DND-41 (cell line): Measurements from ENCODE around the gene MEIOC.
A peak's percentile ranks its signal among the peaks of the same experiment; 100 is the strongest.
"Not testable (repeated sequence)": the region's sequence is repeated elsewhere in the genome, so short reads cannot be mapped to it uniquely, and the experiment has no call there.

Experiments used
- ATAC-seq: fragments of 200-7000 bp; cut with Tn5 transposase; 3 replicates; pipeline ENCODE4 v1.9.1; 2021; ENCODE audit warnings: low read depth; ENCODE audit not compliant: insufficient read depth
- DNase-seq: peaks from one replicate; pipeline ENCODE4 v3.0.0-alpha.2; 2020
- H2AFZ ChIP-seq: 2 replicates; pipeline ENCODE4 v1.6.0; 2012; ENCODE audit warnings: low read depth, low read length
- H3K27ac ChIP-seq: 2 replicates; pipeline ENCODE4 v1.5.1; 2012; ENCODE audit warnings: low read length, inconsistent platforms
- H3K27me3 ChIP-seq: fragments of 200-600 bp; sonication (generic); 2 replicates; pipeline ENCODE4 v1.6.0; 2012; ENCODE audit warnings: low read length, mild to moderate bottlenecking, inconsistent platforms; ENCODE audit not compliant: insufficient read depth, poor library complexity
- H3K36me3 ChIP-seq: 2 replicates; pipeline ENCODE4 v1.5.1; 2012; ENCODE audit warnings: low read length, inconsistent platforms; ENCODE audit not compliant: insufficient read depth
- H3K4me1 ChIP-seq: 2 replicates; pipeline ENCODE4 v1.5.1; 2012; ENCODE audit warnings: mild to moderate bottlenecking, low read length; ENCODE audit not compliant: insufficient read depth
- H3K4me2 ChIP-seq: 2 replicates; pipeline ENCODE4 v1.6.0; 2012; ENCODE audit warnings: mild to moderate bottlenecking, moderate library complexity, low read length, inconsistent platforms; ENCODE audit not compliant: insufficient read depth
- H3K4me3 ChIP-seq, 2 experiments: fragments of 200-600 bp in 1 of 2; shearing (Covaris generic) in 1 of 2; 2 replicates each; pipeline ENCODE4 v1.5.1; 2012 to 2016; ENCODE audit warnings: inconsistent platforms in 2 of 2, low read length in 2 of 2, mild to moderate bottlenecking in 2 of 2, low read depth in 1 of 2, moderate library complexity in 1 of 2
- H3K79me2 ChIP-seq: 2 replicates; pipeline ENCODE4 v1.6.0; 2012; ENCODE audit warnings: low read length, inconsistent platforms; ENCODE audit not compliant: insufficient read depth
- H3K9ac ChIP-seq: 2 replicates; pipeline ENCODE4 v1.6.0; 2012; ENCODE audit warnings: low read depth, mild to moderate bottlenecking, inconsistent platforms, low read length, moderate library complexity
- H3K9me3 ChIP-seq: 2 replicates; pipeline ENCODE4 v1.5.1; 2012; ENCODE audit warnings: low read length, moderate library complexity, mild to moderate bottlenecking, inconsistent platforms; ENCODE audit not compliant: insufficient read depth, severe bottlenecking
- H4K20me1 ChIP-seq: 2 replicates; pipeline ENCODE4 v1.6.0; 2012; ENCODE audit warnings: low read length; ENCODE audit not compliant: insufficient read depth
- EZH2 ChIP-seq: IDR thresholded peaks from 3 replicates; pipeline ENCODE4 v1.6.1; 2012; ENCODE audit warnings: borderline replicate concordance, low read depth, mild to moderate bottlenecking, moderate library complexity, low read length, inconsistent platforms; ENCODE audit not compliant: severe bottlenecking
- TF ChIP-seq, protein P1 (sequence below): IDR thresholded peaks from 2 replicates; pipeline ENCODE4 v1.5.1; 2012; ENCODE audit warnings: borderline replicate concordance, low read length, moderate library complexity, mild to moderate bottlenecking; ENCODE audit not compliant: poor library complexity, severe bottlenecking; ENCODE audit errors: extremely low read depth

MEIOC gene

DNA sequence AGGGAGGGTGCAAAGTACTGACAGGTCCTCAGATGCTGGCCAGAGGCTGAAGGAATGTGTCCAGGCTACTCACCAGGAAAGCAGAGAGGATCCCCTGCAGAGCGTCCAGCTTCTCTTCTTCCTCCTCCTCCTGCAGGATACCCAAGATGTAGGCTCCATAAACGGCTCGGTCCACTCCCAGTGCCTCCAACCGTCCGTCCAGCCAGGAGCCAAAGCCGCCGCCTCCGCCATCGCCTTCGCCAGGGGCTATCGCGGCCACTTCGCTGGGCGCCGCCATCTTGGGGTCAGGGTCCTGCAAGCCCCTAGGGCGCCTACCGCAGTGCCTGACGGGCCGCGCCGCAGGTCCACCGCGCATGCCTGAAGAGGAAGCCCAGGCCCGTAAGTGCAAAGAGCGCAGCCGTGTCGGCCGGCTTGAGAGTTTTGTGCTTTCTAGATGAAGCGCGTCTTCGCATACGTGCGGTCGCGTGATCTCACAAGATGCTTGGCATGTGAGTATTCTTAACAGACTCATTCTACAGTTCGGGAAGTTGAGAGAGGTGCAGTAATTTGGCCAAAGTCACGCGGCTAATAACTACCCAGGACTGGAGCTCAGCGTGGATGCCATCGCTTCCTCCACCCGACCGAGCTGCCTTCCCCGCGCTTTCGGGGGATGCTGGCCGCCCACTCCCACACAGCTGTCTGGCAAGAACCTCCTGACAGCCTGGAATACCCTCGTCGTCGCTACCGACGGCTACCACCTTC lies 33.4 kb downstream of the MEIOC start, which contains the start of gene CCDC43:
CCDC43 (minus strand) TSS at position 300 of the 741 bp plus-strand sequence; CDS start at position 277, 23 bp downstream.
- no peaks in the 10 kb centered on the region for H3K9me3 ChIP-seq
- ATAC-seq (peak; percentile 100), DNase-seq (peak; percentile 92)
- H3K4me1 ChIP-seq: peaks cover 29% of the 10 kb centered on the region
- peak within 1 kb of the TSS; percentile 89 to 95 for H3K4me3 ChIP-seq
- TF ChIP-seq EZH2: no peak
- TF ChIP-seq, protein P1, sequence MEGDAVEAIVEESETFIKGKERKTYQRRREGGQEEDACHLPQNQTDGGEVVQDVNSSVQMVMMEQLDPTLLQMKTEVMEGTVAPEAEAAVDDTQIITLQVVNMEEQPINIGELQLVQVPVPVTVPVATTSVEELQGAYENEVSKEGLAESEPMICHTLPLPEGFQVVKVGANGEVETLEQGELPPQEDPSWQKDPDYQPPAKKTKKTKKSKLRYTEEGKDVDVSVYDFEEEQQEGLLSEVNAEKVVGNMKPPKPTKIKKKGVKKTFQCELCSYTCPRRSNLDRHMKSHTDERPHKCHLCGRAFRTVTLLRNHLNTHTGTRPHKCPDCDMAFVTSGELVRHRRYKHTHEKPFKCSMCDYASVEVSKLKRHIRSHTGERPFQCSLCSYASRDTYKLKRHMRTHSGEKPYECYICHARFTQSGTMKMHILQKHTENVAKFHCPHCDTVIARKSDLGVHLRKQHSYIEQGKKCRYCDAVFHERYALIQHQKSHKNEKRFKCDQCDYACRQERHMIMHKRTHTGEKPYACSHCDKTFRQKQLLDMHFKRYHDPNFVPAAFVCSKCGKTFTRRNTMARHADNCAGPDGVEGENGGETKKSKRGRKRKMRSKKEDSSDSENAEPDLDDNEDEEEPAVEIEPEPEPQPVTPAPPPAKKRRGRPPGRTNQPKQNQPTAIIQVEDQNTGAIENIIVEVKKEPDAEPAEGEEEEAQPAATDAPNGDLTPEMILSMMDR: no peak
- H2AFZ ChIP-seq: peak within 1 kb of the TSS; percentile 98
- H3K4me2 ChIP-seq: peak within 1 kb of the TSS; percentile 88
- H4K20me1 ChIP-seq: no peaks in the 10 kb centered on the region
- H3K27ac ChIP-seq: peak within 1 kb of the TSS; percentile 83
- H3K9ac ChIP-seq: peak within 1 kb of the TSS; percentile 83
- peaks cover 11% of the 10 kb centered on the region; the same call in 1 of the 2 replicates for H3K36me3 ChIP-seq
- peaks cover 47% of the 10 kb centered on the region for H3K79me2 ChIP-seq
- H3K27me3 ChIP-seq: no peaks in the 10 kb centered on the region

DNA sequence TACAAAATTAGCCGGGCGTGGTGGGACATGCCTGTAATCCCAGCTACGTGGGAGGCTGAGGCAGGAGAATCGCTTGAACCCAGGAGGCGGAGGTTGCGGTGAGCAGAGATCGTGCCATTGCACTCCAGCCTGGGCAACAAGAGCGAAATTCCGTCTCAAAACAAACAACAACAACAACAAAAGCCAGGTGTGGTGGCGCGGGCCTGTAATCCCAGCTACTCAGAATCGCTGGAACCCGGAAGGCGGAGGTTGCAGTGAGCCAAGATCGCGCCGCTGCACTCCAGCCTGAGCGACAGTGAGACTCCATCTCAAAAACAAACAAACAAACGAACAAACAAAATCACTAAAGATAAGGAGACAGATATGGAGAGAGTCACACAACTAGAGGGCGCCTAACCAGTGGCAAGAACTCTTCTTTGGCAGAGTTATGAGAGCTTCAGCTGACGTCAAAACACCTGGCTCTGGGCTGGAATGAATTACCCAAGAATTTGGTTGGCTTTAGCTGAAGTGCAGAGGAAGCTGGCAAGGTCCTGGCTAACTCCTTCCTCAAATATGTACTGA lies 34.6 kb downstream of the MEIOC start:
- not testable (repeated sequence) for H2AFZ ChIP-seq, H4K20me1 ChIP-seq, H3K27ac ChIP-seq, H3K36me3 ChIP-seq, H3K9ac ChIP-seq, H3K27me3 ChIP-seq, H3K9me3 ChIP-seq, ATAC-seq
- Histone ChIP-seq H3K4me3 (peak overlapping the region in 1 of 2 experiments; percentile 89; a peak in 1 of 4 replicates), H3K4me1 (peaks cover 29% of the 10 kb centered on the region), H3K4me2 (peak overlapping the region; percentile 88), H3K79me2 (peaks cover 38% of the 10 kb centered on the region)
- peak; percentile 16 for DNase-seq
- TF ChIP-seq, protein P1: peak; percentile 49

DNA sequence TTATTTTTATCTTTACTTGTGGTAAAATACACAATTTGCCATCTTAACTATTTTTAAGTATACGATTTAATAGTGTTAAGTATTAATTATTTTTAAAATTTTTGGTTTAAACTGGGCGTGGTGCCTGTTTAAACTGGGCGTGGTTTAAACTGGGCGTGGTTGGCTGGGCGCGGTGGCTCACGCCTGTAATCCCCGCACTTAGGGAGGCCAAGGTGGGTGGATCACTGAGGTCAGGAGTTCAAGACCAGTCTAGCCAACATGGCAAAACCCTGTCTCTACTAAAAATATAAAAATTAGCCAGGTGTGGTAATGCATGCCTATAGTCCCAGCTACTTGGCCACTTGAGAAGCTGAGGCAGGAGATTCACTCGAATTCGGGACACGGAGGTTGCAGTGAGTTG lies 37.3 kb downstream of the MEIOC start:
- Histone ChIP-seq H3K36me3 (0 out of 2 replicates have a peak, but pooled peaks cover 2% of the 10 kb centered on the region), H3K27me3 (no peaks in the 10 kb centered on the region), H2AFZ (no peak overlapping the region), H3K4me3 (no peak overlapping the region), H3K9me3 (no peaks in the 10 kb centered on the region), H4K20me1 (no peaks in the 10 kb centered on the region), H3K27ac (no peak overlapping the region), H3K4me2 (no peak overlapping the region), H3K4me1 (peaks cover 17% of the 10 kb centered on the region), H3K79me2 (peaks cover 15% of the 10 kb centered on the region), H3K9ac (no peak overlapping the region)
- no peak for TF ChIP-seq EZH2
- TF ChIP-seq, protein P1: no peak
- no peak for DNase-seq
- no peak for ATAC-seq

GRCh38 chr17:44700288-44700687 lies 44.0 kb downstream of the MEIOC start:
- not testable (repeated sequence) for H3K79me2 ChIP-seq, H3K4me2 ChIP-seq, H3K36me3 ChIP-seq, H2AFZ ChIP-seq, H3K9me3 ChIP-seq, H3K27me3 ChIP-seq, H3K4me3 ChIP-seq, DNase-seq, H3K9ac ChIP-seq, H3K27ac ChIP-seq, H4K20me1 ChIP-seq, H3K4me1 ChIP-seq, ATAC-seq
